ENCODE data around the gene RIMKLA. TPM values are rescaled to one million over a fixed set of nuclear protein-coding genes. Genes with fewer than 3 reads are reported as not detected.

RIMKLA gene
- total and polyA plus RNA-seq, 2 of the 13 experiments (the other 11 are each of a cell fraction or from before 2014, with no cell fraction given), result 2.5 to 3.8 TPM

DNA sequence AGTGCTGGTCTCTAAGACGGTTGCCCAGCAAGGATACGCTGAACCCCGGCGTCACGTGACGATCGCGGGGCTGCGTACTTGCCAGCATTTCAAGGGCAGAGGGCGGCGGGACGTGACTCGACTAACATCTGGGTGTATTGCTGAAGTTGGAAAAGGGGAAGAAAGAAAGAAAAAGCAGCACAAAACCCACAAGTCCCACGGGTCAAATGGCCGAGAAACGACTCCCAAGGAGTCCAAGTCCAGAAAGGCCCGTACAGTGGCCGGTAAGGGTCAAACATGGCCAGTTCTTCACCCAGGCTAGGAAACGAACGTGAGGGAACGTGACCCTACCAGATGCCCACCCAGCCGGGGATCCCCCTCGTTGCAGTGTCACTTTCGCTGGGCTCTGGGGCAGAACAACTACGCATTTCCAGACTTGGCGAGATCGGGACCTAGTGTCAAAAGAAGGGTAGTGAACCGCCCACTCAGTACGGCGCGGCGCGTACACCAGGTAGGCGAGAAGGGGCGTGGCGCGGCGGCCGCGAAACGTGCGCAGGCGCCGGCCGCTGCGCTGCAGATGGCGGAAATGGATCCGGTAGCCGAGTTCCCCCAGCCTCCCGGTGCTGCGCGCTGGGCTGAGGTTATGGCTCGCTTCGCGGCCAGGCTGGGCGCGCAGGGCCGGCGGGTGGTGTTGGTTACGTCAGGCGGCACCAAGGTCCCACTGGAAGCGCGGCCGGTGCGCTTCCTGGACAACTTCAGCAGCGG lies 75.6 kb downstream of the RIMKLA start, which contains the start of the genes PPCS and ZMYND12:
Gene PPCS (plus strand): TSS at position 534 of the 744 bp plus-strand sequence. CDS start 23 bp downstream, at position 557.
Gene ZMYND12 (minus strand): TSS at position 13 of the 744 bp plus-strand sequence. CDS start 25 bp downstream, outside the sequence.
- peak; percentile 74 for DNase-seq (ENCODE audit: low spot score)
- Histone ChIP-seq H2AFZ (ENCODE audit: low read length) (peak within 1 kb of the TSS; percentile 24), H4K20me1 (ENCODE audit: insufficient read depth, low read length) (no peaks in the 10 kb centered on the region), H3K4me2 (ENCODE audit: low read depth, low read length) (peak within 1 kb of the TSS; percentile 99), H3K9ac (ENCODE audit: insufficient read depth, low read depth, low read length) (peak within 1 kb of the TSS; percentile 93), H3K27ac (ENCODE audit: extremely low read length, insufficient read depth, low read length) (peak within 1 kb of the TSS; percentile 74), H3K4me1 (ENCODE audit: insufficient read depth, low read length) (peaks cover 34% of the 10 kb centered on the region), H3K36me3 (replicated peaks in 1 of 2; ENCODE audit: control insufficient read depth in 1 of 2, insufficient read depth in 2 of 2, low read length in 2 of 2) (peaks cover 1 to 6% of the 10 kb centered on the region in 2 experiments; a peak in 3 of 5 replicates), H3K27me3 (ENCODE audit: control insufficient read depth in 1 of 2, insufficient read depth in 2 of 2, low read length in 2 of 2) (no peaks in the 10 kb centered on the region; a peak in 1 of 5 replicates), H3K79me2 (ENCODE audit: insufficient read depth, low read length) (peaks cover 12% of the 10 kb centered on the region), H3K9me3 (ENCODE audit: low read length) (no peaks in the 10 kb centered on the region), H3K4me3 (replicated peaks in 1 of 3; ENCODE audit: insufficient read depth in 1 of 3, low read depth in 2 of 3, low read length in 3 of 3) (peak within 1 kb of the TSS; percentile 90 to 97 (median 96))
- TSS peak; percentile 83 for BruUV-seq (replicated peaks)
- ChIA-PET CTCF (ENCODE audit: low intra/inter-chr PET ratio, low total read pairs) (no interaction called here), POLR2A (interaction anchor here (1.0 to 1.2 kb wide), 3 partner anchors 10 to 202 kb away, joined by 3 to 8 read pairs (median 3); partner anchors contain the start of gene PPIH)
- ATAC-seq, result peak; percentile 96
- intact Hi-C loops (cut with micrococcal nuclease; ENCODE audit: unreplicated experiment) (no loop called here), in situ Hi-C loops (cut with HindIII; ENCODE audit: extremely low pct_ligation_motif_present, low pct_unique_long_range_greater_than_20kb) (no loop called here)
- WGBS (ENCODE audit: low lambda C conversion rate), result 1% methylated on average over 18 of the region's 66 CpGs
- peak; percentile 49 for FAIRE-seq
- no peak for TF ChIP-seq FLYWCH1 (CRISPR knock-in tag; IDR thresholded peaks at IDR 0.05)
- TF ChIP-seq ZNF276 (CRISPR knock-in tag; IDR thresholded peaks at IDR 0.05; ENCODE audit: low read depth), result no peak
- no peak for TF ChIP-seq MIXL1 (CRISPR knock-in tag; IDR thresholded peaks at IDR 0.05)
- TF ChIP-seq ATF5 (CRISPR knock-in tag; IDR thresholded peaks at IDR 0.05; ENCODE audit: low read depth), result no peak
- TF ChIP-seq PCBP2 (optimal IDR thresholded peaks at IDR 0.05; ENCODE audit: low read depth, low read length, poor library complexity, severe bottlenecking), result no peak
- peak; percentile 86; the same call in 1 of the 2 replicates for TF ChIP-seq ZBTB4 (CRISPR knock-in tag; IDR thresholded peaks at IDR 0.05; ENCODE audit: borderline replicate concordance)
- TF ChIP-seq KDM6A (CRISPR knock-in tag; IDR thresholded peaks at IDR 0.05; ENCODE audit: low read depth), result no peak
- TF ChIP-seq DNMT1 (CRISPR knock-in tag; IDR thresholded peaks at IDR 0.05), result no peak
- no peak for TF ChIP-seq ONECUT2 (CRISPR knock-in tag; IDR thresholded peaks at IDR 0.05)
- peak; percentile 39; the same call in 1 of the 2 replicates for TF ChIP-seq ZFP37 (CRISPR knock-in tag; IDR thresholded peaks at IDR 0.05; ENCODE audit: borderline replicate concordance)
- TF ChIP-seq FOXO4 (CRISPR knock-in tag; conservative IDR thresholded peaks at IDR 0.05), result no peak
- peak; percentile 82 for TF ChIP-seq SP5 (CRISPR knock-in tag; IDR thresholded peaks at IDR 0.05; ENCODE audit: borderline replicate concordance, low read depth)
- no peak for TF ChIP-seq ZNF451 (CRISPR knock-in tag; IDR thresholded peaks at IDR 0.05)
- peak; percentile 59 for TF ChIP-seq IKZF4 (CRISPR knock-in tag; IDR thresholded peaks at IDR 0.05; ENCODE audit: borderline replicate concordance, low read depth, not compliant biosample characterization)
- TF ChIP-seq PLRG1 (conservative IDR thresholded peaks at IDR 0.05), result no peak
- TF ChIP-seq U2AF1 (optimal IDR thresholded peaks at IDR 0.05; ENCODE audit: low read depth, low read length), result no peak
- peak; percentile 87 for TF ChIP-seq BHLHE40 (IDR thresholded peaks at IDR 0.05; ENCODE audit: low read length)
- TF ChIP-seq ZNF367 (CRISPR knock-in tag; IDR thresholded peaks at IDR 0.05; ENCODE audit: borderline replicate concordance), result no peak

Data from HepG2 (cell line).